Spleen (tissue), 7 donors: ENCODE measurements around the gene GPRIN3.

ENCODE experiments used
- POLR2A ChIP-seq, 3 donors: fragments of 450-650 bp; IDR thresholded peaks; one replicate each; pipeline ENCODE4 v1.5.1; 2017; ENCODE audit warnings: antibody characterized with exemption in 3 of 3, mild to moderate bottlenecking in 1 of 3
- POLR2AphosphoS5 ChIP-seq, 3 donors: sonication (generic); formaldehyde crosslinking; IDR thresholded peaks; one replicate each; pipeline ENCODE4 v1.5.1; 2017; ENCODE audit warnings: antibody characterized with exemption in 3 of 3
- TF ChIP-seq, protein P1 (sequence below), 11 experiments: fragments of 200-600 bp in 7 of 11; fragments of 450-650 bp in 4 of 11; sonication (generic) in 4 of 11; IDR thresholded peaks in 8 of 11; conservative IDR thresholded peaks in 3 of 11; 1 replicate in 7 of 11; 2 replicates in 4 of 11; pipeline versions ENCODE4 v1.4.0 to v1.8.0; 2016 to 2021; ENCODE audit warnings: antibody characterized with exemption in 11 of 11, inconsistent platforms in 4 of 11, mild to moderate bottlenecking in 1 of 11
- donor health status: DM: no; HTN: no; CAD: no; lungs with moderate emphysema.
- donor health status: DM: no; HTN: no; CAD: no.
- donor health status: DM: no; HTN: no; CAD: no.

DNA sequence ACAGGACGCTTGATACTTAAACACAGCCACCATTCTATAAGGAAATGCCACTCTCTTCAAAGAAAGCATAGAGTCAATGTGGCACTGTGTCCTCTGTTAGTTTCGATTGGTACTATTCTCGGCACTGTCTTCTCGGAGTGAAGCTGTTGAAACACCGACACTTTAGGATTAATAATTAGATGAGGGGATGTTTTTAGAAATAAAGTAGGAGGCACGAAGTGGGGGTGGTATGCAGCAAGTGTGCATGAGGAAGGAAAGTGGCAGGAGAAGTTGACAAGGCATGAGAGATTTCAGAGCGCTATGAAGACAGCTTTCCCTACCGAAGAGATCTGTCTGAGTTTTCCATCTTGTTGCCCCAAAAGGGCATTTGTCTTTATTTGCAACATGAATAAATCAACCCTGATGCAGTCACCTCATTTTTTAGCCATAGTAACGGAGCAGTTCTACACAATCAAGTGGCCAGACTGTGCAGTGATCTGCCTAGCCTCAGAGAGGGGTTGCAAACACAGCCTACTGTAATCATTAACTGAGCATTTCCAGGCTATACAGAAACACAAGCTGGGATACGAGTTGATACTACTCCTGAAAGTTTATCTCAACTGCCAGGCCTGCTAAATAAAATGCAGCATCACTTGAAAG, 8.3 kb downstream of the GPRIN3 start:
- TF ChIP-seq, protein P1, sequence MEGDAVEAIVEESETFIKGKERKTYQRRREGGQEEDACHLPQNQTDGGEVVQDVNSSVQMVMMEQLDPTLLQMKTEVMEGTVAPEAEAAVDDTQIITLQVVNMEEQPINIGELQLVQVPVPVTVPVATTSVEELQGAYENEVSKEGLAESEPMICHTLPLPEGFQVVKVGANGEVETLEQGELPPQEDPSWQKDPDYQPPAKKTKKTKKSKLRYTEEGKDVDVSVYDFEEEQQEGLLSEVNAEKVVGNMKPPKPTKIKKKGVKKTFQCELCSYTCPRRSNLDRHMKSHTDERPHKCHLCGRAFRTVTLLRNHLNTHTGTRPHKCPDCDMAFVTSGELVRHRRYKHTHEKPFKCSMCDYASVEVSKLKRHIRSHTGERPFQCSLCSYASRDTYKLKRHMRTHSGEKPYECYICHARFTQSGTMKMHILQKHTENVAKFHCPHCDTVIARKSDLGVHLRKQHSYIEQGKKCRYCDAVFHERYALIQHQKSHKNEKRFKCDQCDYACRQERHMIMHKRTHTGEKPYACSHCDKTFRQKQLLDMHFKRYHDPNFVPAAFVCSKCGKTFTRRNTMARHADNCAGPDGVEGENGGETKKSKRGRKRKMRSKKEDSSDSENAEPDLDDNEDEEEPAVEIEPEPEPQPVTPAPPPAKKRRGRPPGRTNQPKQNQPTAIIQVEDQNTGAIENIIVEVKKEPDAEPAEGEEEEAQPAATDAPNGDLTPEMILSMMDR (IDR thresholded peaks at IDR 0.05 in 8 of 11, conservative IDR thresholded peaks at IDR 0.05 in 3 of 11), result no peak
- TF ChIP-seq POLR2A (IDR thresholded peaks at IDR 0.05) (no peak), POLR2AphosphoS5 (IDR thresholded peaks at IDR 0.05) (peak in 1 of 3 donors; percentile 8)
